Hematopoietic multipotent progenitor cell treated with erythropoietin and hydrocortisone succinate and interleukin-3 and kit ligand, for 4 days (in vitro differentiated cells): ENCODE data around the gene AP5M1.
"Not testable (repeated sequence)": the region's sequence is repeated elsewhere in the genome, so short reads cannot be mapped to it uniquely, and the experiment has no call there.

ENCODE experiments used
- DNase-seq: peaks from one replicate; pipeline ENCODE4 v3.0.0-alpha.2; 2015

Gene AP5M1

GRCh38 chr14:57268161-57269069 lies at the start of gene AP5M1, which contains the start of gene EXOC5:
AP5M1 (plus strand) TSS chr14:57268971; CDS start chr14:57269315, 344 bp downstream.
EXOC5 (minus strand) TSS chr14:57268905; CDS start chr14:57268648, 257 bp downstream.
- peak; percentile 98 for DNase-seq

- no peak for DNase-seq
Measured at GRCh38 chr14:57221931-57222330, 46.8 kb upstream of the AP5M1 start.

GRCh38 chr14:57227083-57227482 lies 41.7 kb upstream of the AP5M1 start:
- DNase-seq, result no peak

GRCh38 chr14:57228320-57228719 lies 40.5 kb upstream of the AP5M1 start:
- DNase-seq, result not testable (repeated sequence)

GRCh38 chr14:57232006-57232405 lies 36.8 kb upstream of the AP5M1 start:
- no peak for DNase-seq

- DNase-seq, result peak; percentile 38
Measured at GRCh38 chr14:57240115-57240514, 28.7 kb upstream of the AP5M1 start.

- no peak for DNase-seq
Measured at GRCh38 chr14:57243320-57243719, 25.5 kb upstream of the AP5M1 start.

GRCh38 chr14:57244106-57244505 lies 24.7 kb upstream of the AP5M1 start:
- no peak for DNase-seq

- DNase-seq, result no peak
Measured at GRCh38 chr14:57245941-57246340, 22.8 kb upstream of the AP5M1 start.

- DNase-seq, result peak; percentile 29
Measured at GRCh38 chr14:57246933-57247657, 21.7 kb upstream of the AP5M1 start.

GRCh38 chr14:57254884-57255283 lies 13.9 kb upstream of the AP5M1 start:
- DNase-seq, result peak; percentile 6

GRCh38 chr14:57258221-57258620 lies 10.6 kb upstream of the AP5M1 start:
- DNase-seq, result not testable (repeated sequence)

- no peak for DNase-seq
Measured at GRCh38 chr14:57259672-57260071, 9.1 kb upstream of the AP5M1 start.

GRCh38 chr14:57261604-57262003 lies 7.2 kb upstream of the AP5M1 start:
- DNase-seq, result no peak

- no peak for DNase-seq
Measured at GRCh38 chr14:57262117-57262516, 6.7 kb upstream of the AP5M1 start.

GRCh38 chr14:57266065-57266464 lies 2.7 kb upstream of the AP5M1 start:
- DNase-seq, result no peak

- no peak for DNase-seq
Measured at GRCh38 chr14:57273236-57273635, 4.5 kb downstream of the AP5M1 start.

GRCh38 chr14:57274551-57274950 lies 5.8 kb downstream of the AP5M1 start:
- DNase-seq, result no peak

- no peak for DNase-seq
Measured at GRCh38 chr14:57275023-57275664, 6.4 kb downstream of the AP5M1 start.

GRCh38 chr14:57277062-57277461 lies 8.3 kb downstream of the AP5M1 start:
- no peak for DNase-seq

GRCh38 chr14:57287745-57288144 lies 19.0 kb downstream of the AP5M1 start:
- peak; percentile 50 for DNase-seq

- DNase-seq, result no peak
Measured at GRCh38 chr14:57290751-57291150, 22.0 kb downstream of the AP5M1 start.
